NCI-H2171 (cell line): ENCODE data around the gene SFXN2.
"Not testable (repeated sequence)": the region's sequence is repeated elsewhere in the genome, so short reads cannot be mapped to it uniquely, and the experiment has no call there.

Experiments used
- DNase-seq: peaks from one replicate; lab custom pipeline; 2025; lab: John Stamatoyannopoulos, UW

Gene SFXN2

DNA sequence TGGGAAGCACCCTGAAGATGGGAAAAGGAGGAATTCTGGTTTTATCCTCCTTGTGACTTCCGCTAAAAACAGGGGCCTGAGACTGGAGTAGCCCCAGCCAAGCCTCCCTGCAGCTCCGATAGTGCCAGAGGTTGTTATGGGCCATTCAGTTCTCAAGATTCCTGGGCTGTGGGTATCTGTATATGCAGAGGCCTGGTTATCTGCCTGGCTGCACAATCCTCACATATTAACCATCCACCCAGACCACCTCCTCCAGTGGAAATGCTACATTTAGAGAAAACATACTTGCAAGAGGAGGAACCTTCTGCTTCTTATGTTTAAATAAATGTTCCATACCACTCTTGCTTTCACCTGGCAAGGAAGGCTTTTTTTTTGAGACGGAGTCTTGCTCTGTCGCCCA, 34.8 kb upstream of the SFXN2 start:
- no peak for DNase-seq

- no peak for DNase-seq
Measured at GRCh38 chr10:102681696-102682095, 32.7 kb upstream of the SFXN2 start.

- no peak for DNase-seq
Measured at GRCh38 chr10:102682416-102682815, 32.0 kb upstream of the SFXN2 start.

GRCh38 chr10:102682981-102683380, 31.5 kb upstream of the SFXN2 start:
- DNase-seq, result no peak

- no peak for DNase-seq
Measured at GRCh38 chr10:102683736-102684135, 30.7 kb upstream of the SFXN2 start.

GRCh38 chr10:102691285-102692066, 23.0 kb upstream of the SFXN2 start:
- no peak for DNase-seq

DNA sequence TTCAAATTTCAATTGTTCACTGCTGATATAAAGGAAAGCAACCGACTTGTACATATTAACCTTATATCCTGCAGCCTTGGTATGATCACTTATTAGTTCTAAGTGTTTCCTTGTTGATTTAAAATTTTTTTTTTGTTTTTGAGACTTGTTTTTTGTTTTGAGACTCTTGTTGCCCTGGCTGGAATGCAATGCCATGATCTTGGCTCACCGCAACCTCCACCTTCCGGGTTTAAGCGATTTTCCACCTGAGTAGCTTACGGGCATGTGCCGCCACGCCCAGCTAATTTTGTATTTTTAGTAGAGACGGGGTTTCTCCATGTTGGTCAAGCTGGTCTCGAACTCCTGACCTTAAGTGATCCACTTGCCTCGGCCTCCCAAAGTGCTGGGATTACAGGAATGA, 19.0 kb upstream of the SFXN2 start:
- not testable (repeated sequence) for DNase-seq

DNA sequence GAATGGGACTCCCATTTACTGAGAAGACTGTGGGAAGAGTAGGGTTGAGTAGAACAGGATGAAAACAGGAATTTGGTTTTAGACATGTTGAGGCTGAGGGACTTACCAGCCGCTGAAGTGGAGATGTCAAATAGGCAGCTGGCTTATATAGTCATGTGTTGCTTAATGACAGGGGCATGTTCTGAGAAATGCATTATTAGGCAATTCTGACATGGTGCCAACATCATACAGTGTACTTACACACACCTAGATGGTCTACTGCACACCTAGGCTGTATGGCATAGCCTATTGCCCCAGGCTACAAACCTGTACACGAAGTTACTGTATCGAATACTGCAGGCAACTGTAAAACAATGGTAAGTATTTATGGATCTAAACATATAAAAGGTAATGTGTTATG, 17.7 kb upstream of the SFXN2 start:
- DNase-seq, result no peak

DNA sequence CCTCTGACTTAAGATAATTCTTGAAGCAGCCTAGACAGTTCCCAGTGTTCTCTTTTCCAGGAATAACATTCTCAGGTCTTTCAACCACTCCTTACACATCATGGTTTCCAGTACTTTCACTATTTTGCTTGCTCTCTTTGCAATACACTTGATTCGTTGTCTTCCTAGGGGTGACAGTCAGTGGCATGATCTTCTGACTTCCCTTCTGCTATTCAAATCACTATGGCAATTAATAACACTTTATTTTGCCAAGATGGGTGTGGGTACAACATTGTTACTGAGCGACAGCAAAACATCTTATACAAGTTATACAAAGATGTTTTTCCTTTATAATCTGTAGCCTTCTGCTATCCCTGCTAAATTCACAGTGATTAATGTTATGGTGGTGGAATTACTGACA, 15.5 kb upstream of the SFXN2 start:
- DNase-seq, result no peak

GRCh38 chr10:102701272-102701671, 13.2 kb upstream of the SFXN2 start:
- no peak for DNase-seq

GRCh38 chr10:102701796-102702195, 12.6 kb upstream of the SFXN2 start:
- no peak for DNase-seq

DNA sequence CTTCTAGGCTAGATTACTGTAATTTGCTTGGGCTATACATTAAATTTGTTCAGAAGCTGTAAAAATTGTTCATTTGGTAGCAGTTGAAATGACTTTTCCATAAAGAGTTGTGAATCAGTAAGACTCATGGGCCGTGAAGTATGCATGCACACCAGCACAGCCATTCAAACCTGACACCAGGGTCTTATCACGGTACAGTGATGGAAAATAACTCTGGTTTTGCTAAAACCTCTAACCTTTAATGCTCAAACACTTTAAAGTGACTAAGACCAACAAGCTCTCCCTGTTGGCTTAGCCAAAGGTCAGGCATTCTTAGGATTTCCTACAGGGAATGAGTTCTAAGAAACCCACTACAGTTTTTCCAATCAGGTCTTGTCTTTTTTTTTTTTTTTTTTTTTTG, 11.7 kb upstream of the SFXN2 start:
- no peak for DNase-seq

DNA sequence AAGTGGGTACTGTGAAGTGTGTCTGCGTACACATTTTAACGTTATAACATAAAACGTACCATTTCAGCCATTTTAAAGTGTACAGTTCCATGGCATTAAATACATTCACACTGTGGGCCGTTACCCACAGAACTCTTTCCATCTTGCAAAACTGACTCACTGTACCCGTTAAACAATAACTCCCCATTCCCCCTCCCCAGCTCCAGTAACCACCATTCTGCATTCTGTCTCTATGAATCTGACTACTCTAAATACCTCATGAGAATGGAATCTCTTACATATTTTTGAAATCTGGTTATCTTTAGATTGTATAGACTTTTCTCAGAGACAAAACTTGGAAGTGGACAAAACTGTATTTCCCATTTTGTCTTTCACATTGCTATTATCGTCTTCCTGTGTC, 9.5 kb upstream of the SFXN2 start:
- no peak for DNase-seq

DNA sequence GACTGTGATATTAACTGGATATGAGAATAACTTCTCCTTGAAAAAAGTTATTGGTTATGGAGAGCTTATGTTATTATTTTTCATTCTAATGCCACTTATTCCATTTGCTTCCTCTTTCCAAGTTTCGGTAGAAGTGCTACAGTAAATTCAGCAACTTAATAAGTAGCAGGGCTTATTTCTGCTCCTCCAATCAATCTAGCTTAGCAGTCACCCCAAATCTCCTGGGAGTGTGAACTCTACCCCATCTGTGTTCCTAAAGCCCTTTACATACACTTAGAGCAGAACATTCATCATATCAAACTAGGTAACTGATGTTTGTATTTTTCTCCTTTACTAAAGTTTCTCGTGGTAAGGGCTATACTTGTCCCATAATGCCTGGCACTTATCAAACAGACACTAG, 8.9 kb upstream of the SFXN2 start:
- no peak for DNase-seq

GRCh38 chr10:102710609-102711008, 3.8 kb upstream of the SFXN2 start:
- DNase-seq, result no peak

- no peak for DNase-seq
Measured at GRCh38 chr10:102712089-102712488, 2.3 kb upstream of the SFXN2 start.

GRCh38 chr10:102712843-102713538, 1.4 kb upstream of the SFXN2 start:
- DNase-seq, result no peak

- no peak for DNase-seq
Measured at GRCh38 chr10:102713539-102713813, 960 bp upstream of the SFXN2 start.

GRCh38 chr10:102713814-102714620, 419 bp upstream of the SFXN2 start, which contains the start of gene ARL3:
TSS of gene ARL3 (minus strand) at chr10:102714397. CDS start at chr10:102714275, 122 bp downstream.
- peak; percentile 90 for DNase-seq

GRCh38 chr10:102715880-102716279, 1.4 kb downstream of the SFXN2 start:
- DNase-seq, result no peak

DNA sequence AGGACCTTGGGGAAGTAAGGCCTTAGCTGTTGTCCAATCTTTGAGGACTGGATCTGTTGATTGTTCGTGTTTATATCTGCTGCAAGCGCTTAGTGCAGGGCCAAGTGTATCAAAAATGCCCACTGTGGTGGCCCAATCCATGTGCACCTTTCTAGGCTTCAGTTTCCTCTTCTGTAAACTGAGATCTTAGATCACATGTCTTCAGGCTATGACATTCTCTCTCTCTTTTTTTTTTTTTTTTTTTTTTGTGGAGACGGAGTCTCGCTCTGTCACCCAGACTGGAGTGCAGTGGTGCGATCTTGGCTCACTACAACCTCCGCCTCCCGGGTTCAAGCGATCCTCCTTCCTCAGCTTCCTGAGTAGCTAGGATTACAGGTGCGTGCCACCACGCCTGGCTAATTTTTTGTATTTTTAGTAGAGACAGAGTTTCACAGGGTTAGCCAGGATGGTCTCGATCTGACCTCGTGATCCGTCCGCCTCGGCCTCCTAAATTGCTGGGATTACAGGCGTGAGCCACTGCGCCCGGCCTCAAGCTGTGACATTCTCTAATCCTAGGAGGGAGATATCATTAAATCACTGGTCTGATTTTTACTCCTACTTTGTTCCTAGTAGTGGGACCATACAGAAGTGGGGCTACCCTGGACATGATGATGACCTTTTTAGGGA, 2.6 kb downstream of the SFXN2 start:
- not testable (repeated sequence) for DNase-seq

DNA sequence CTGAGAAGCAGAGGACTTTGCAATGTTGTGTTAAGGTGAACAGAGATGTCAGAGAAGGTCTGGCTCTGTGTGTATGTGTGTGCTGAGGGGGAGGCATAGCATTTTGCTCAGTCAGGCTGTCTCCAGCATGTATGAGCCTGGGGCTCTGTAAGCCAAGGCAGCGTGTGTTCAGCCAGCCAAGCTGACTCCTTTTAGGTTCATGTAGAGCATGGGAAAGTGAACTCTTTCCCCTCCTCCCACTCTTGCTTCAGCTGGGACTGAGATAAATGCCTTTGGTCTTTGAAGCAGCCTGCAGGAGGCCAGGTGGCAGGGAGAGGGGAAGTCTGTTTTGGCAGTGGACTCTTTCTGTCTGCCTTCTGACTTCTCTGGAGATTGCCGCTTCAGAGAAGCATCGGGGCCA, 3.8 kb downstream of the SFXN2 start:
- no peak for DNase-seq
